Activated effector memory CD4-positive, alpha-beta T cell treated with anti-CD3 and anti-CD28 coated beads, Interleukin-2, amount 50 U/mL, for 16 hours (primary cell): ENCODE measurements around the gene SUN1.
A peak's percentile ranks its signal among the peaks of the same experiment; 100 is the strongest.
"Not testable (repeated sequence)": the region's sequence is repeated elsewhere in the genome, so short reads cannot be mapped to it uniquely, and the experiment has no call there.

Source experiments
- DNase-seq: peaks from one replicate; pipeline ENCODE4 v3.0.0-alpha.2; 2020

SUN1 gene

DNA sequence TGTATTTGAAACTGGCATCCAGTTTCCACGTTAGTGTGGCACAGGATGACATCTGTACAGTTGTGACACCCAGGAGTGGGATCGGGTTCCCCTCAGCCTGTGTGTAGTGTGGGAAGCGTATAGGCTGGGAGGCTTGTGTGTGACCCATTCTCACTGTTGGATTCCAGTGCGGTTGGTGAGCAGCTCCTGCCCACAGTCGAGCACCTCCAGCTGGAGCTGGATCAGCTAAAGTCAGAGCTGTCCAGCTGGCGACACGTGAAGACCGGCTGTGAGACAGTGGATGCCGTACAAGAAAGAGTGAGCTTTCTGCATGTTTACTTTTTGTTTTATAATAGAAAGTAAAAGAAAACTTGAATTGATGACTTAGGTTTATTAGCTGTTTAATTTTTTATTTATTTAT, 25.4 kb downstream of the SUN1 start:
- DNase-seq, result no peak

DNA sequence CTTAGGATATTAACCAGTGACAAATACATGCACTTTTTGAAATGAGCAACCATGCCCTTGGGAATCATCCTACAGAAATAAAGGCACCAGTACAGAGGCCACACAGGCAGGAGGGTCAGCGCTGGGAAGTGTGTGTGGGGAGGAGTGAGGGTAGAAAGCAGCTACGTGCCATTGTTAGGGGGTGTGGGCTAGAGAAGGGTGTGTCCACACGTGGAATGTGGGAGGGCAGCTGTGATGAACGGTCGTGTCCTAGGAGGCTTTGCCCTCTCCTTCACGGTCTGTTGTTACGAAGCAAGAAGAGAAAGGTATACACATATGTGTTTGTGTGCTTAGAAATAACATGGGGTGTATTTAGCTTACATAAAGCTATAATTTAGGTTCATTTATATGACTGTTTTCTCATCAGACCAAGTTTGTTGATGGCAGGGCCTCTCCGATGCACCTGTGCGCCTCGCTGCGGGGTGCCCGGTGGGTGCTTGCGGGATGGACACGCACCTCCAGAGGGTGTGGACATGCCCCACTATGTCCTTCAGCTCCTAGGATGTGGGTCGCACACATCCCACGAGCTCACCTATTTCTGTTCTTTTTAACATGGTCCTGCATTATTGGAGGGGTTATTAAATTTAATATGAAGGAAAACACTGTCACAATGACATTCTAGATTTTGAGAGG, 27.2 kb downstream of the SUN1 start:
- DNase-seq, result no peak

DNA sequence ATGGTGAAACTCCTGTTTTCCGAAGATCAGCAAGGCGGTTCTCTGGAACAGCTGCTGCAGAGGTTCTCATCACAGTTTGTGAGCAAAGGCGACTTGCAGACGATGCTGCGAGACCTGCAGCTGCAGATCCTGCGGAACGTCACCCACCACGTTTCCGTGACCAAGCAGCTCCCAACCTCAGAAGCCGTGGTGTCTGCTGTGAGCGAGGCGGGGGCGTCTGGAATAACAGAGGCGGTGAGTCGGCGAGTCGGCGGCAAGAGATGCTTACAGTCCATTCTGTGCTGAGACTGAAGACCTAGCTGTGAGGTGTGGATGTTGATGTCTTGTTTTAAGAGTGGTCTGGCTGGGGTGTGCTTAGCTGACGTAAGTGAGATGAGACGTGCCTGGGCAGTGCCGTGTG, 27.9 kb downstream of the SUN1 start:
- no peak for DNase-seq

DNA sequence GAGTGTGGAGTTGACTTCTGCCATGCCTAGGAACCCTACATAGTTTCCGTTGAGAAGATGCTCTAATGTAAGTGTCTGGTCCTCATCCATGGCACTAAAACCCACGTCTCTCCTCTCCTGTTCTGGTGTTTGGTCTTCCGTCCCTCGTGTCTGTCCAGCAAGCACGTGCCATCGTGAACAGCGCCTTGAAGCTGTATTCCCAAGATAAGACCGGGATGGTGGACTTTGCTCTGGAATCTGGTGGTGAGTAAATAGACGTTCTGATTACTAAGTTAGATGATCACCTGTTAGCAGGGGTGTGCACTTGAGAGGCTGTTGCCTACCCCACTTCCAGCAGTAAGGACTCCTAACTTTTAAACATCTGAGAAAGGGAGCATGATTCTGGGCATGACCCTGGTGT, 28.9 kb downstream of the SUN1 start:
- DNase-seq, result no peak

DNA sequence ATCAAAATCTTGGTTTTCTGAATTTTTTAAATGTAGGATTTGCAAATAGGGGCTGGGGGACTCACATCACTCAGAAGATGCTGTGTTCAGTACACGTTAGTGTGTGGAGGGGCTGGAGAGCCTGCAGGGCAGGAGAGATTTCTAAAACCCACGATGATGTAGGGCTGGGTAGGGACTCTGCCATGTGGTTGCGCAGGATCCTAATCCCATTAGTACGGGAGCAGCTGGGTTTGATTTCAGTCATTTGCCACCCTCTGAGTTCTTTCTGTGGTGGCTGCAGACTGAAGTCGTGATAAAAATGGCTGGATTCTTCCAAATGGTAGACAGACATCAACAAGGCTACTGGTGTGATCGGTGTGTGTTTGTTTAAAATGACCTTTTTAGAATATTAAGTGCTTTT, 29.9 kb downstream of the SUN1 start:
- no peak for DNase-seq

DNA sequence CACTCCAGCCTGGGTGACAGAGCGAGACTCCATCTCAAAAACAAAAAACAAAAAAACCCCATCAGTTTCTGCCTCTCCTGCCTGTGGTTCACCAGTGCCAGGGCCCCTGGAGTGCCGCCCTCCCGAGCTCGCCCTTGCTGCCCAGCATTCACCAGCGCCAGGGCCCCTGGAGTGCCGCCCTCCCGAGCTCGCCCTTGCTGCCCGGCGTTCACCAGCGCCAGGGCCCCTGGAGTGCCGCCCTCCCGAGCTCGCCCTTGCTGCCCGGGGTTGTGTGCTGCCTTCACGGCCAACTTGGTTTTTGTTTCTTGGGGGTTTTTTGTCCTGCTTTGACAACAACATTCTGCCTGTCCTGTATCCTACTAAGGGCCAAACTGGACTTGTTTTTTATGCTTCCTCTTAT, 30.8 kb downstream of the SUN1 start:
- DNase-seq, result no peak

DNA sequence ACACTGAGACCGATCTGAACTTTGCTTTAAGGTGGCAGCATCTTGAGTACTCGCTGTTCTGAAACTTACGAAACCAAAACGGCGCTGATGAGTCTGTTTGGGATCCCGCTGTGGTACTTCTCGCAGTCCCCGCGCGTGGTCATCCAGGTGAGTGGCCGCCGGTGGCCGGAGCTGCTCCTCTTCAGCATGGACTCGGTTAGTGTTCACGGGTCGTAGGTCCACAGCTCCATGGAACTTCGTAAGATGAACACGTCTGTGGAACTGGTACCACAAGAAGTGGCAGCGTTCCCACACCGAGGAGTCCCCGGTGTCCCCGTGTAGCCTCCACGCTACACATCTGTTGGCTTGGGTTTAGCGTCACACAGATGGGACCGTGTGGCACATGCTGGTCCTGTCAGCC, 33.6 kb downstream of the SUN1 start:
- DNase-seq, result no peak

DNA sequence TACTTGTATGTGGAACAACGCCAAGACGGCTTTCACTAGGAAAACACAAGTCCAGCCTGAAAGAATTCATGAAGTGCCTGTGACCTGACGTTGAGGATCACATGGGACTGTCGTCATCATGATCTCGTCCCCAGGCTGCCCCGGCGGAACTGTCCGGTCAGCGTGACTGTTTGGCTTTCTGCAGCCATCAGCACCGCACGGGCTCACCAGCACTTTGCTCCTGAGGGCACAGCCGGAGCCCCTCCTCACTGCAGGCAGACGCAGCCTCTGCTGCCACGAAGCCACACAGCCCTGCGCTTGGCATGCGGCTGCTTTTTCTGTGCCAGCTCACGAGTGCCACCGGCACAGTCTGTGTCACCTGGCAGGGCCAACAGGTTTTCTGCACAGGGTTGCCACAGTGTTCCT, 34.7 kb downstream of the SUN1 start:
- no peak for DNase-seq

DNA sequence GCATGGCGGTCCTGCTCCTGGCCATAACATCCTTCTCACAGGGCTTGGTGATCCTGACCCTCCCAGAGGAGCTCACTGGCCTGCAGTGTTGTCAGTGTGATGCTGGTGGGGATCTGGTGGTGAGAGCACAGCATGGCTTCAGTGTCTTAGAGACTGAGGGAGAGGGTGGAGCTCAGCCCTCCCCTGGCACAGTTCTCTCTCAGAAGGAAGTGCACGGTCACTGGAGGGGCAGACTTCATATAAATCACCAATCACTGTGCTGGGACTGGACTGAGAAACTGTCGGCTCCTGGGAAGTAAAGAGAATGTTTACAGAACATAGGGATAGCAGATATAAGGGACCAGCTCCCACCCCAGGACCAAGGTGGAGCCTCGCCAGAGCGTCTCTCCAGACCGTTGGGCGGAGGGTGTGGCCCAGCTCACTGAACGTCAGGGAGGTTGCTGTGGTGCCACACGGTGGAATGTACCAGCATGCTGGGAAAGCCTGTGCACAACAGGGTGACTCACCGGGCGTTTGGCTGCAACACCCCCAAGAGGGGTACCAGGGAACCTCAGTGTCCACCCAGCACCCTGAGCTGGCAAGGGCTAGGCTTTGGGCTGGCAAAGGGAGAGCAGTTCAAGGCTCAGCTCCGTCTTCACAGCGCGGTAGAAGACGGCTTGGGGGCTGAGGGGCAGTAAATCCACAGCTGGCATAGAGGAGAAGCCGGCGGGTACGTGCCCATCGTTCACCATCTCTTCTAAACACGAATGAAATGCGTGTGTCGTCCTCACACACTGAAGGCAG, 35.3 kb downstream of the SUN1 start:
- no peak for DNase-seq

DNA sequence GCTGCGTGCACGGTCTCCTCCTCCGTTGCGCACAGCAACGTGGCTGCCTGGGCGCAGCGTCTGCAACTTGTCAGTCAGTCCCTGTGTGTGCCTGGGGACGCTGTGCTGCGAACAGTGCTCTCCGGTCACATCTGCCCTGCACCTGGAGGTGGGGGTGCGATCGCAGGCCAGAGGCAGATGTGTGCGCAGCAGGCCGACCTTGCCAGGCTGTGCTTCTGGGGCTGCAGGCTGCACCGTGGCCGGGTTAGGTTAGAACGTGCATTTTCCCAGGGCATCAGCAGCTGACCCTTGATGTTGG, 35.9 kb downstream of the SUN1 start:
- no peak for DNase-seq

DNA sequence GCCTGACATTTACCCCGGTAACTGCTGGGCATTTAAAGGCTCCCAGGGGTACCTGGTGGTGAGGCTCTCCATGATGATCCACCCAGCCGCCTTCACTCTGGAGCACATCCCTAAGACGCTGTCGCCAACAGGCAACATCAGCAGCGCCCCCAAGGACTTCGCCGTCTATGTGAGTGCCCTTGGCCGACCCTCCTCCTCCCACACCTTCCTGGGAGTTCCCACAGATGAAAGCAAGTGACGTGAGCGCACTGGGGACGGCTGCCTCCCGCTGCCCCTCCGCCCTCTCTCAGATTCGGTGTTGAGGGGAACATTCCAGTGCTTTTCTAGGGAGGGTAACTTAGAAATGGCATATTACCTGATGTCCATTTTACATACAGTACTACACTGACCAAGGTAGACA, 37.1 kb downstream of the SUN1 start:
- no peak for DNase-seq

DNA sequence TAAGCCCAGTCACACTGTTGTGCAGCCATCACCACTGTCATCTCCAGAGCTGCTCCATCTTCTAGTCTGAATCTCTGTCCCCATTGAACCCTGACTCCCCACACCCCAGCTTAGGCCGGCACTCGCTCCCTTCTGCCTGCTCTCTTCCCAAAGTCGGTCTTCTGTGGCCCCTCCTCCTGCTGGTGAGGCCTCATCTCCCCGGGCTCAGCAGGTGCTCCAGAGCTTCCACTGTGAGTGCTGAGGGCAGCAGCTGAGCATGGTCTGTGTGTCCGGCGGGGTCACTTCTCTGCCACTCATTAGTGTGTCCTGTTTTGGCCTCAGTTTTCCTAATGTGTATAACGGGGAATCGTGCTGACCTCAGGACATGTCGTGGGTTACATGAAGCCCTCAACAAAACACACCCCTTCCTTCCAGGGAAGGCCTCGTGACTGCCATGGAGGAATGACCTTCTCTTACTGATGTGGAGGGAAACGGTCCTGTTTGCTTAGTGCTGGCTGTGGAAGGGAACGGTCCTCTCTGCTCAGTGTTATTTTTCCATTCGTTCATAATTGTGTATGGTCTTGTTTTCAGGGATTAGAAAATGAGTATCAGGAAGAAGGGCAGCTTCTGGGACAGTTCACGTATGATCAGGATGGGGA, 39.7 kb downstream of the SUN1 start:
- no peak for DNase-seq

DNA sequence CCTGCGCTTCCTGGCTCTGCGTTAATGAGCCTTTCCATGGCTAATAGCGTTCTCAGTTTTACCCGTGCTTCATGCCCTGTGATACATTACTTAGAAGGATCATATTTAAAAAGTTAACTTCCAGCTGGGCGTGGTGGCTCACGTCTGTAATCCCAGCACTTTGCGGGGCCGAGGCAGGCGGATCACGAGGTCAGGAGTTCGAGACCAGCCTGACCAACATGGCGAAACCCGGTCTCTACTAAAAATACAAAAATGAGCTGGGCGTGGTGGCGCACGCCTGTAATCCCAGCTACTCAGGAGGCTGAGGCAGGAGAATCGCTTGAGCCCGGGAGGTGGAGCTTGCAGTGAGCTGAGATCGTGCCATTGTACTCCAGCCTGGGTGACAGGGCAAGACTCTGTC, 40.4 kb downstream of the SUN1 start:
- not testable (repeated sequence) for DNase-seq

DNA sequence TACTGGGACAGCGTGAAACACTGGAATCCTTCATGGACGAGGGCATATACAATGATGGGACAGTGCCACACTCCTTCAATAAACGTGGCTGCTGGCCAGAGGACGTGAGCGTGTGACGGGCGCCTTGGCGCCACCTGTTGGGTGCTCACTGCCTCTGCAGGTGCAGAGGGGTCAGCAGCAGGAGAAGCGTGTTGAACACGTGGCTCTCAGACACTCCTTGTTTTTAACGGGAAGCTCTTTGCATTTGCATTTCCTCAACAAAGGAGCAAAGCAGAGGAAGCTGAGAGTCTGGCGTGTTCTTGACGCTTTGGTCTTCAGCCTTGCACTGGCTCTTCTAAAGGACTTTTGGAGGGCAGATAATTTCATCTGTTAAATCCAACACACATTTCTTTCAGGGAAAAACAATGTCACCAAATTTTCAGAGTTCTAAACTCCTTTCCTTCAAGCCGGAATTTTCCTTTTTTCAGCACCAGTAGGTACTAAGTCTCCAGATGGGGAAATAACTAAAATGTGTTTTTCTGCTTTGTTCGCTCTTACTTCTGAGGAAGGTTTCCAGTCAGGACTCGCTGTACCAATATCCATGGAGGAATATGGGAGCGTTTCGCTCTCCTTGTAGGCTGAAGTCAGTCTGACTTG, 41.2 kb downstream of the SUN1 start:
- peak; percentile 89 for DNase-seq

DNA sequence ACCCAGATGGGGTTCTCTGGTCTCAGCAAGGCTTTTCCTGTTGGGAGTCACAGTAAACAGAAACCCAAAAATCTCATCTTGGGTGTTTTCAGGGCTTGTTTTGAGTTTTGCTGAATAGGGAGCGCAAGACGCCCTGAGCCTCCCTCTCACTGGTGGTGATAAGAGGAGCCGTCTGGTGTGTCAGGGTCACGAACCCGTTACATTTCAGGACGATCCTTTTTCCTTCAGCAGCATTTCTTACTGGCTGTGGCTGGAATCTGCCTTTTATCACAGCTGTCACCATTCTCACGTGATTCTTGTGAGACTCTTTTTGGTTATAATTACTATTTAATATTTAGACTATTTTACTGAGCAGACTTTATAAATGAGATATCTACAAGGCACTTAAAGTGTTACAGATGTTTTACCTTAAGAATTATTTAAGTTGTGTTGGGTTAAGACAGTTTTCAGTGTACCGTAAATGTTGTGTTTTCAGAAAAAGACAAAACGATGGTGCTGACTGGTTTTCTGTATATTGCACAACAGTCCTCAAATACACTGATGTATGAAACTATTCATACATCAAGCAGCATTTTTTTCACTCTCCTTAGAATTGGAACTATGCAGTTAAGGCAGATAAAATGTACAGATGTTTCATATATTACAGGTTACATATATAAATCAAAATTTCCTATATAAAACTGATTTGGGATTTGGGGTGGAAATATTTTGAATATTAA, 41.9 kb downstream of the SUN1 start:
- no peak for DNase-seq

DNA sequence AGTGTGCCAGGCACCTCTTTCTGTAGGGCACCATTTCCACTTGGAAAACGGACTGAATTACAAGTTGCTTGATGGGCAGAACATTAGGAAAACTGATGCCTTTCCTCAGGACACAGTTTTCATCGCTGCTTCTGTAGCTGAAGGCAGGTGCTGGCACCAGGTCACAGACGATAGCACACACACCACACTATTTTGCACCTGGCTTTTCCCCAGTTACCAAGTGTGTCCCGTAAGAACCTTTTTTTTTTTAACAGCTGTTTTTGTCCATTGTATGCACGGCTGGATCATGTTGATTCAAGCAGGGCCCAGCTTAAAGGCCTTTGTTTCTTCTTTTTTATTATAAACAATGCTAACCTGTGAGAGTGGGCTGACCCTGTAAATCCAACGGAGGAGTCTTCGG, 42.8 kb downstream of the SUN1 start:
- DNase-seq, result no peak

DNA sequence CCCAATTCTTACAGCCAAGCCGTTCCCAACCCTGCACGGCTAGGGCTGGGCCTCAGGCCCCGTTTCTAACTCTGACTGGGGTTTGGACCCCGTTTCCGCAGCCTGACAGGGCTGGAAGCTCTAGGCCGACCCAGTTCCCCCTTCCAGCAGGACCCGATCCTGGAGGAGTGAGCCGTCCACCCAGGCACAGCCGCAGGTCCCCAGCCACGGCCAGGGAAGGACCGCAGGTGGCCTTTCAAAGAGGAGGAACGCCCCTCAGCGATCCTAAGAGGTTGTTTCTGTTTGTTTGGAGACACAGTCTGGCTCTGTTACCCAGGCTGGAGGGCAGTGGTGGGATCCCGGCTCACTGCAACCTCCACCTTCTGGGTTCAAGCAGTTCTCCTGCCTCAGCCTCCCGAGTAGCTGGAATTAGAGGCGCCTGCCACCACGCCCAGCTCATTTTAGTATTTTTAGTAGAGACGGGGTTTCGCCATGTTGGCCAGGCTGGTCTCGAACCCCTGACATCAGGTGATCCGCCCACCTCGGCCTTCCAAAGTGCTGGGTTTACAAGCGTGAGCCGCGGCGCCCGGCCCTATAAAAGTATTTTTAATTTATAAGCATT, 43.3 kb downstream of the SUN1 start:
- no peak for DNase-seq

DNA sequence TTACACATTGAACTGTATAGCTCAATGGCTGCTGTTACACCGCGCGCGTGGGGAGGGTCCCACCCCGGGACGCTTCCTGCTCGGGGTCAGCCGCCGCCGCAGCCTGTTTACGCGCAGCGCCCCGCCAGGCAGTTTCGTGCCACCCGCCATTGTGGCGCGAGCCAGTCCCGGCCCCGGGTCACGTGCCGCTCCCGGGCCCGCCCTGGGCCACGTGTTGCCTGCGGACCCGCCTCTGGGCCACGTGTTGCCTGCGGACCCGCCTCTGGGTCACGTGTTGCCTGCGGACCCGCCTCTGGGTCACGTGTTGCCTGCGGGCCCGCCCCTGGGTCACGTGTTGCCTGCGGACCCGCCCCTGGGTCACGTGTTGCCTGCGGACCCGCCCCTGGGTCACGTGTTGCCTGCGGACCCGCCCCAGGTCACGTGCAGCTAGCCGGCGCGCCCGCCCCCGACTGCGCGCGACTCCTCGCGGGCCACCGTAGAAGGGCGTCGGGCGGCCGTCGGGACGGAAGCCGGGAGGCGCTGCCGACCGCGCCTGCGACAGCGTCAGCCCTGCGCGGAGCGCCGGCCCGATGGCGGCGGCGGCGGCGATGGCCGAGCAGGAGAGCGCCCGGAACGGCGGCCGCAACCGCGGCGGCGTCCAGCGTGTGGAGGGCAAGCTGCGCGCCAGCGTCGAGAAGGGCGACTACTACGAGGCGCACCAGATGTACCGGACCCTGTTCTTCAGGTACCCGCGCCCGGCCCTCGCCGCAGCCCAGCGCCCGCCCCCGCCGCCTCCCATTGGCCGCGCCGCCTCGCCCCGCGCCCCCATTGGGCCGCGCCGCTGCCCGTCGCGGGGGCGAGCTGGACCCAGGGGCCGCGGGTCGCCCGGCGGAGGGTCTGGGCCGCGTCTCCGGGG, 44.0 kb downstream of the SUN1 start, which contains the start of gene GET4:
Gene GET4 (plus strand): TSS at position 478 of the 895 bp plus-strand sequence. CDS start 92 bp downstream, at position 570.
- DNase-seq, result peak; percentile 99

DNA sequence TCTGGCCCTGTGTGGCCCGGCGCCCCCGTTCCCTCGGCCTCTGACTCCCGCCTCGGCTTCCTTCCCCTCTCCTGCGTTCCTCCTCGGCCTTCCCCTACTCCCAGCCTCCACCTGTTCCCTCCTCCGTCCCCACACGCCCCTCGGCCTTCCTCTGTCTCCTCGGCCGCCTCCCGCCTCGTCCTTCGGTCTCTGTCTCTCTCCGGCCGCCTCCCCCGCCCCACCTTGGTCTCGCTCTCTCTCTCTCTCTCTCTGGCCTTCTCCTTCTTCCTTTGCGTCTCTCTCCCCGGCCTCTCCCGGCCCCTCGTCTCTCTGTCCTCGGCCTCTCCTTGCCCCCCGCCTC, 44.7 kb downstream of the SUN1 start:
- DNase-seq, result no peak

DNA sequence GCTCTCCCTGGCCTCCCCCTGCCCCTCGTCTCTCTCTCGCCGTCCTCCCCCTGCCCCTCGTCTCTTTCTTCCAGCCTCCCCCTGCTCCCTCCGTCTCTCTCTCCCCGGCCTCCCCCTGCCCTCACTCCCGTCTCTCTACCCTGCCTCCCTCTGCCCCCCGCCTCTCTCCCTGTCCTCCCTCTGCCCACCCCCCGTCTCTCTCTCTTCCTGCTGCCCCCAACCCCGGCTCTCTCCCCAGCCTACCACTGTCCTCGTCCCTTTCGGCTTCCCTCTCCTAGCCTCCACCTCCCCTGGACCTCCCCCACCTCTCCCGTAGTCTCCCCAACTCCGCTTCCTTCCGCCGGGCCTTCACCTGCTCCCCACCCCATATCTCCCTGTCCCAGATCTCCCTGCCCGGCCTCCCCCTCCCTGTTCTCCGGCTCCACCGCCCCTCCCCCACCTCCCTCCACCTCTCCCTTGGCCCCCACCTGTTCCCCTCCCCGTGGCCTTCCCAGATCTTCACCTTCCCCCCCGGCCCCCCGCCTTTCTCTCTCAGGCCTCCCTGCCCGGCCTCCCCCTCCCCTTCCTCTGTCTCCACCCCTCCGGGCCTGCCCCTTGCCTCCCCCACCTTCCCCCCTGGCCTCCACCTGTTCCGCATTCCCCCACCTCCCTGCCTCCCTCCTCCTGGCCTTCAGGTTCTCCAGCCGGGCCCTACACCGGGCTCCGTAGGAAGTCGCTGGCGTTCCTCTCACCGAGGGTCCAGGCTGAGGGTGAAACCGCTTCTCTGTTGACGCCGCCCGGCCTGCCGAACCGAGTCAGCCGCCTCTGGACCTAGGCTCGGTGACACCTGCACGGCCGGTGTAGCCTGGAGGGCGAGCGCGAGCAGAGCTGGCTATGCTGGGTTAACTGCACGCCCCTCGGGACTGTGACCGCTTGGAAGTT, 45.3 kb downstream of the SUN1 start:
- no peak for DNase-seq

DNA sequence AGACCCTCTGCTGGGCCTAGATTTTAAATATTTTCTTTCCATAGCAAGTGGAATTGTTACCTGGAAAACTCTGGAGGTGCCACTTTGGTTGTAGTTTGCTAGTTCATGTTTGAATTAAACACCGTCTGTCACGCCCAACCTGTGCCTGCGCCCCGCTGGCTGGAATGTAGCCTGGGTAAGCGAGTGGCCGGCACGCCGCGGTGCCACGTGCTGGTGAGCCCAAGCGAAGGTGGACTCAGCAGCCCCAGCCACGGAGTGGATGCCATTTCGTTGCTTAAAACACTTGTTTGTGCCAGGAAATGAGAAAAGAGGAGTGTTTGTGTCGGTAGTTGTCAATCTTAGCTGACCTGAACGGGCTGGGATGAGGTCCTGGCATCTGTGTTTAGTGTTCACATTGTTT, 46.8 kb downstream of the SUN1 start:
- DNase-seq, result no peak
